Heart right ventricle (tissue), 16 donors: ENCODE results near the gene PPP2R3B. TPM values are rescaled to one million over a fixed set of nuclear protein-coding genes. Genes with fewer than 3 reads are reported as not detected.

Experiments used
- ATAC-seq, 8 donors: fragments of 200-7000 bp; cut with Tn5 transposase; one replicate each; pipeline ENCODE4 v1.9.1; 2020; ENCODE audit warnings: mild to moderate bottlenecking in 8 of 8, moderate library complexity in 8 of 8, moderate number of reproducible peaks in 1 of 8
- DNase-seq, 2 donors: peaks; one replicate each; pipeline ENCODE4 v3.0.0-alpha.2; 2020
- H3K27ac ChIP-seq, 10 donors: fragments of 200-600 bp; sonication (generic) in 2 of 10; one replicate each; pipeline versions ENCODE4 v1.5.0 to v1.8.0; 2020 to 2022; ENCODE audit warnings: mild to moderate bottlenecking in 3 of 10
- H3K27me3 ChIP-seq, 7 donors: fragments of 200-600 bp; one replicate each; pipeline ENCODE4 v1.8.0; 2021 to 2022; ENCODE audit warnings: mild to moderate bottlenecking in 2 of 7
- H3K36me3 ChIP-seq, 9 donors: fragments of 200-600 bp; sonication (generic) in 1 of 9; one replicate each; pipeline versions ENCODE4 v1.5.0 to v1.8.0; 2020 to 2022; ENCODE audit warnings: mild to moderate bottlenecking in 2 of 9
- H3K4me1 ChIP-seq, 9 donors: fragments of 200-600 bp; sonication (generic) in 1 of 9; one replicate each; pipeline versions ENCODE4 v1.5.0 to v1.8.0; 2020 to 2022; ENCODE audit warnings: mild to moderate bottlenecking in 4 of 9
- H3K4me3 ChIP-seq, 10 donors: fragments of 200-600 bp; sonication (generic) in 2 of 10; one replicate each; pipeline versions ENCODE4 v1.5.0 to v1.8.0; 2020 to 2022; ENCODE audit warnings: mild to moderate bottlenecking in 7 of 10, moderate library complexity in 2 of 10
- H3K9me3 ChIP-seq, 11 donors: fragments of 200-600 bp in 10 of 11; sonication (generic) in 2 of 11; one replicate each; pipeline versions ENCODE4 v1.5.0 to v1.8.0; 2013 to 2022; ENCODE audit warnings: mild to moderate bottlenecking in 2 of 11, control low read depth in 1 of 11, moderate library complexity in 1 of 11
- WGBS, 2 donors: extraction: QIAGEN DNeasy Blood & Tissue Kit; methylation state at CpG; one replicate each; pipeline ENCODE4 v1.1.7; 2013; ENCODE audit warnings: inconsistent platforms in 1 of 2; 5-methylcytosine and 5-hydroxymethylcytosine counted together
- intact Hi-C, 10 donors: fragments of 100-400 bp; cut with DNase I; formaldehyde crosslinking; loops; one replicate each; pipeline versions ENCODE4 v1.11.1 to v1.14.2; 2022
- polyA plus RNA-seq, 2 donors: library from polyadenylated mRNA; stranded (reverse); fragments of 200-250 nt; gene quantifications; one replicate each; pipeline ENCODE4 v1.2.3, GENCODE V29; 2013
- total RNA-seq, 10 donors: library from RNA; stranded (reverse); fragmentation: NEBNext Ultra II Directional in 3 of 10; extraction: Animal tissue kit (Norgen Biotek cat#: 25700) in 3 of 10; gene quantifications; one replicate each; pipeline versions ENCODE4 v1.2.1 to v1.2.4, GENCODE V29; 2021 to 2023
- TF ChIP-seq, protein P1 (sequence below), 9 donors: fragments of 200-600 bp; sonication (generic) in 2 of 9; IDR thresholded peaks; one replicate each; pipeline versions ENCODE4 v1.5.0 to v1.8.0; 2021 to 2022; ENCODE audit warnings: antibody characterized with exemption in 9 of 9, mild to moderate bottlenecking in 5 of 9, moderate library complexity in 1 of 9
- donor health status: Arrhythmogenic right ventricular cardiomyopathy.
- donor health status: ischemic (EF 13 %, LVEDD 7.1; RV severe dilation, severe dysfunction).
- donor health status: healthy with polysubstance abuse.
- donor health status: DM: no; HTN: yes; CAD: no.
- donor health status: DM: no; HTN: no; CAD: no.
- donor health status: ischemic (EF 25% LVEDD 6.9; RV normal size, moderate dysfunction).
- donor health status: ischemic (EF 25% LVEDD 5.7; RV mildly dilated, moderate dysfunction).
- donor health status: healthy.
- donor health status: DM: yes; HTN: yes; CAD: no.
- donor health status: Ischemic cardiomyopathy.
- donor health status: ischemic (EF 35%, LVEDD 5.7; RV mildly dilated, moderate dysfunction).
- donor health status: nonischemic (EF 11% LVEDD 7.7; RV severe dilation, severe dysfunction).
- donor health status: DM: yes; HTN: yes; CAD: no.
- donor health status: PGD.
- donor health status: ischemic (EF 29% LVEDD 5.4; RV normal size, mild dysfunction).
- donor health status: nonischemic (EF 23%, LVEDD 6.1; RV moderate dilation, normal function).

The PPP2R3B gene
- total and polyA plus RNA-seq, 12 donors, result 73.9 to 362 (median 128) TPM

DNA sequence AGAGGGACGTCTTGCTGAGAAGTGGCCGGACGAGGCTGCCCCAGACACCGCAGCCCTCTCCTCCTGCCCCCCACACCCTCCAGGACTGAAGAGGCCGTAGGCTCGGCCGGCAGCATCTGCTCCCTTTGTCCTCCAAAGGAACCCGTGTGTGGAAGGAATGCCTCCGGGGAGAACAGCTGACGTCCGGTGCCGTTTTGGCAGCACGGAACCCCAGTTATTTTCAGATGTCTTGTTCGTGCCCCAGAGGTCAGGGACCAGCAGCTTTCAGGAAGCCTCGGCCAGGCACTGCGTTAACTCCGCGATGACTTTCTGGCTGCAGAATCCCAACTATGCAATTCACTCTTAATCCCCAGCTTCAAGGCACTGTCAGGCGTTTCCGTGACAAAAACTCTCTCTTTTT, 10.9 kb upstream of the PPP2R3B start:
- H3K36me3 ChIP-seq, result no peaks in the 10 kb centered on the region
- intact Hi-C loops, result no loop called here
- H3K4me3 ChIP-seq, result peak overlapping the region in 6 of 10 donors; percentile 10 to 41 (median 20)
- ATAC-seq (peak; percentile 74 to 91 (median 88)), DNase-seq (peak; percentile 57 to 68)
- no peaks in the 10 kb centered on the region for H3K9me3 ChIP-seq
- 7 to 9% methylated on average over 20 of the region's 20 CpGs for WGBS, 2 donors
- peaks cover 0 to 12% (median 5%) of the 10 kb centered on the region in 9 donors for H3K4me1 ChIP-seq
- peak overlapping the region in 9 of 10 donors; percentile 2 to 78 (median 19) for H3K27ac ChIP-seq
- H3K27me3 ChIP-seq, result no peaks in the 10 kb centered on the region
- TF ChIP-seq, protein P1, sequence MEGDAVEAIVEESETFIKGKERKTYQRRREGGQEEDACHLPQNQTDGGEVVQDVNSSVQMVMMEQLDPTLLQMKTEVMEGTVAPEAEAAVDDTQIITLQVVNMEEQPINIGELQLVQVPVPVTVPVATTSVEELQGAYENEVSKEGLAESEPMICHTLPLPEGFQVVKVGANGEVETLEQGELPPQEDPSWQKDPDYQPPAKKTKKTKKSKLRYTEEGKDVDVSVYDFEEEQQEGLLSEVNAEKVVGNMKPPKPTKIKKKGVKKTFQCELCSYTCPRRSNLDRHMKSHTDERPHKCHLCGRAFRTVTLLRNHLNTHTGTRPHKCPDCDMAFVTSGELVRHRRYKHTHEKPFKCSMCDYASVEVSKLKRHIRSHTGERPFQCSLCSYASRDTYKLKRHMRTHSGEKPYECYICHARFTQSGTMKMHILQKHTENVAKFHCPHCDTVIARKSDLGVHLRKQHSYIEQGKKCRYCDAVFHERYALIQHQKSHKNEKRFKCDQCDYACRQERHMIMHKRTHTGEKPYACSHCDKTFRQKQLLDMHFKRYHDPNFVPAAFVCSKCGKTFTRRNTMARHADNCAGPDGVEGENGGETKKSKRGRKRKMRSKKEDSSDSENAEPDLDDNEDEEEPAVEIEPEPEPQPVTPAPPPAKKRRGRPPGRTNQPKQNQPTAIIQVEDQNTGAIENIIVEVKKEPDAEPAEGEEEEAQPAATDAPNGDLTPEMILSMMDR (IDR thresholded peaks at IDR 0.05), result no peak

DNA sequence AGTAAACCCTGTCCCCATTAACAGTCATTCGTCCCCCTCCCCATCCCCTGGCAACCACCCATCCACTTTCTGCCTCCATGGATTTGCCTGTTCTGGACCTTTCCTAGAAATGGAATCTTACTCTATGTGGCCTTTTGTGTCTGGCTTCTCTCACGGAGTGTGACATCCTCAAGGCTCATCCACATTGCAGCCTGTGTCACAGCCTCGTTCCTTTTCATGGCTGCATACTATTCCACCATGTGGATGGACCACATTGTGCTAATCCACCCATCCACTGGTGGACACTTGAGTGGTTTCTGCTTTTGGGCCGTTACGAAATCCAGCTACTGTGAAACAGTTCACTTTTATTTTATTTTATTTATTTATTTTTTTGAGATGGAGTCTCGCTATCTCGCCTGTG, 8.1 kb upstream of the PPP2R3B start:
- H3K4me1 ChIP-seq, result peaks cover 0 to 12% (median 5%) of the 10 kb centered on the region in 9 donors
- 96 to 98% methylated on average over 7 of the region's 7 CpGs for WGBS, 2 donors
- DNase-seq, result no peak
- intact Hi-C loops, result no loop called here
- no peaks in the 10 kb centered on the region for H3K9me3 ChIP-seq
- ATAC-seq, result no peak
- no peak overlapping the region for H3K27ac ChIP-seq
- TF ChIP-seq, protein P1 (IDR thresholded peaks at IDR 0.05), result no peak
- no peak overlapping the region for H3K4me3 ChIP-seq
- H3K27me3 ChIP-seq, result no peaks in the 10 kb centered on the region
- no peaks in the 10 kb centered on the region for H3K36me3 ChIP-seq

DNA sequence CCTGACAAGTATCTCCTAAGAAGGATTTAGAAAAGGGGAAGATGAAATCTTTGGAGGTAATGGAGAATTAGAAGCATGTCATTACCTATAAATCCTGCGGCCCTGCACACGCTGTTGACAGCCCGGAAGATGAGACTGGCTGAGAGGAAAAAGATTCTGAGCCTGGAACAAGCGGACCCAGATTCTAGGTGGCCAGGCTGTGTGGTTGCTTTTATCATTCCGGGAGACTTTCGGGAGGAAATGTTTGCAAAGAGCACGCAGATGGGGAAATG, 5.8 kb upstream of the PPP2R3B start:
- DNase-seq (no peak), ATAC-seq (no peak)
- WGBS, 2 donors, result 92 to 95% methylated on average over 7 of the region's 7 CpGs
- Histone ChIP-seq H3K36me3 (no peaks in the 10 kb centered on the region), H3K9me3 (no peaks in the 10 kb centered on the region), H3K27ac (no peak overlapping the region), H3K4me3 (no peak overlapping the region), H3K4me1 (peaks cover 0 to 9% (median 3%) of the 10 kb centered on the region in 9 donors), H3K27me3 (no peaks in the 10 kb centered on the region)
- TF ChIP-seq, protein P1 (IDR thresholded peaks at IDR 0.05), result no peak
- intact Hi-C loops, result no loop called here

DNA sequence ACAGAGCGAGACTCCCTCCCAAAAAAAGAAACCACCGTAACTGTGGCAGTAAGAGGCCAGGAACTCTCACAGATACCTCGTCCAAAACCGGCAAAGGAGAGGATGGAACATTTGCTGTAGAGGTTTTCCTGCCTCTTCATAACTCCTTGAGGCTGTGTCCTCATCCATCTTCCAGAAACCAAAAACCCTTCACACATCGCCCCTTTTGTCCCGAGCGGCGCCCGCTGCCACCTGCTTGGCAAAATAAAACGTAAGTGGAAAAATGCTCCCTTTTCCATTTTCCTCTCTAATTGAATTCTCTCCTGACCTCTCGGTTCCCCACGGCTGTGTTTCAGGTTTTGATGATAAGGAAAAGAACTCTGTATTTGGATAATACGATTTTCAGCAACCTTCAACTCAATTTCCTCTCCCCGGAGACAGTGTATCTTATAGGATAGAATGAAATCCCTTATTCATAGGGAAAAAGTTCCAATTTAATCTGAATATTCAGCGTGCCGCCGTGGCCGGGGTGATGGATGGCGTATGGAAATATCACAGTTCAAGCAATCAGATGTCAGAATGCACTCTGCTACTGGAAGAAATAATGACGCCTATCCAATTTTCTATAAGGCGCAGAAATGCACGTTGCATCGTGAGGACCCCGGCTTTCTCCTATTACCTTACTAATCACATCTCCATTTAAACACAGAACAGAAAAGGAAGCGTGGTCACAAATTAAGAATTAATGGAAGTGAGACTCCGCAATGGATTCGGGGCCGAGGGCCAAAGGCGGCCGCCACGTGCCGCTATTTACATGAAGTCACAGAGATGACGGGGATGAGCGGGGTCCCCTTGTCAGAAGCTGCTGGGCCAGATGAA, 5.2 kb upstream of the PPP2R3B start:
- no peak for DNase-seq
- 87% methylated on average over 34 of the region's 34 CpGs for WGBS, 2 donors
- Histone ChIP-seq H3K36me3 (no peaks in the 10 kb centered on the region), H3K27me3 (no peaks in the 10 kb centered on the region), H3K27ac (no peak overlapping the region), H3K4me3 (no peak overlapping the region), H3K4me1 (peaks cover 0 to 6% (median 0%) of the 10 kb centered on the region in 9 donors), H3K9me3 (no peaks in the 10 kb centered on the region)
- intact Hi-C loops, result no loop called here
- TF ChIP-seq, protein P1 (IDR thresholded peaks at IDR 0.05), result no peak
- no peak for ATAC-seq
